Measurements from ENCODE around the gene SERPINA5. TPM values are rescaled to one million over a fixed set of nuclear protein-coding genes. Genes with fewer than 3 reads are reported as not detected.

Gene SERPINA5
- total and polyA plus RNA-seq, 2 donors (not counting 1 experiment from before 2014, with no cell fraction given), result not detected

DNA sequence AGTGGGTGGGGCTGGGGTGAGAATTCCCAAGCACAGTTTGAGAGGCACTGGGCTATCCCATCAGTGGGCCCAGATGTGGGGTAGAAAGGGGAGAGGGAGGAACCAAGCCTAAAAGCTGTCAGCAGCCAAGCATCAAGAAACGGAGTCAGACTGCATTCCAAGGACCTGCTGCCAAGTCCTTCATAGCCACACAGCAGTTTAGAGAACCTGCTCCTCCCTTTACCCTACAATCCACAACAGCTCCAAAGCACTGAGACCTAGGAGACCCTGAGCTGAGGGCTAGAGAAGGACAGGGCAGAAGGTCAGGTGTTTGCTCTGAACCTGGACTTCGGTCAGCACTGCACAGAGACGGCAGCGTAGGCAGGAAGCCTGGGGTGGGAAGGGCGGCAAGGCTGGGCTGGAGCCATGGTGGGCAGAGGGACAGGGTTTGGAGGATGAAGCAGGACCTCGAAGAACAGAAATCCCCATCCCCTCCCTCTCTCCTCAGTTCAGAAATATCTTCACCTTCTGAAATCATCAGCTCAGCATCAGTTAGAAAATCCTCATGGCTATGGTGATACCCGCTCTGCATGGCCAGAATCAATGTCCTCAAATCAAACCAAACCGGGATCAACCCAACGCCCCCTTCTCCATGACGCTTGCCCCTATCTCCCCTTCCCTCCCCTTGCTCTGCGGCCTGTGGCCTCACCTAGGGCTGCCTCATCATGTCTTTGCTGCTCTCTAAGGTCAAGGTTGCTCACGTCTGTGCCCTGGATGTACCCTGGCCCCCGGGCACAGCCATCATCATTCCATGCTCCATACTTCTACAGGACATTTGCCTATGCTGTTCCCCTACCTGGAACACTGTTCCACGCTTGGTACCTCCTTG, 32.9 kb upstream of the SERPINA5 start:
- Histone ChIP-seq H2AFZ (ENCODE audit: insufficient read depth, low read depth, low read length, poor library complexity, severe bottlenecking) (no peak overlapping the region), H3K27ac (ENCODE audit: low read length in 2 of 2) (no peak overlapping the region), H3K79me2 (ENCODE audit: control insufficient read depth, insufficient read depth, low read length) (no peaks in the 10 kb centered on the region), H3K9me3 (ENCODE audit: control extremely low read depth in 1 of 3, control insufficient read depth in 2 of 3, insufficient read depth in 1 of 3, low read length in 2 of 3) (peaks cover 0 to 28% (median 0%) of the 10 kb centered on the region in 3 donors), H3K4me2 (replicated peaks; ENCODE audit: low read depth, low read length, poor library complexity, severe bottlenecking) (no peak overlapping the region), H3K9ac (ENCODE audit: low read length) (no peak overlapping the region), H3K4me3 (ENCODE audit: control extremely low read depth in 1 of 5, extremely low read depth in 1 of 5, insufficient read depth in 1 of 5, low read depth in 2 of 5, low read length in 4 of 5) (no peak overlapping the region), H3K36me3 (replicated peaks in 1 of 2; ENCODE audit: control extremely low read depth in 1 of 2, control insufficient read depth in 1 of 2, extremely low read depth in 1 of 2, insufficient read depth in 2 of 2, low read length in 1 of 2) (no peaks in the 10 kb centered on the region), H4K20me1 (ENCODE audit: control insufficient read depth, insufficient read depth, low read length, poor library complexity, severe bottlenecking) (no peaks in the 10 kb centered on the region), H3K4me1 (ENCODE audit: control insufficient read depth in 2 of 2, insufficient read depth in 2 of 2, low read length in 2 of 2) (no peaks in the 10 kb centered on the region), H3K27me3 (replicated peaks in 1 of 4; ENCODE audit: control extremely low read depth in 1 of 4, control insufficient read depth in 3 of 4, insufficient read depth in 4 of 4, low read length in 3 of 4) (peaks cover 0 to 13% (median 0%) of the 10 kb centered on the region in 4 experiments)
- ChIA-PET POLR2A (no interaction called here), CTCF (interaction anchor here (1.0 to 2.8 kb wide), 7 partner anchors 9 to 123 kb away, joined by 3 to 25 read pairs (median 4); no protein-coding TSS in a partner anchor)
- Mint-ChIP-seq H3K27me3 (peaks cover 31% of the 10 kb centered on the region), H3K9me3 (ENCODE audit: insufficient read depth) (no peaks in the 10 kb centered on the region), H3K27ac (no peak overlapping the region), H3K4me1 (no peaks in the 10 kb centered on the region), H3K4me3 (no peak overlapping the region)
- intact Hi-C loops (cut with micrococcal nuclease), result no loop called here
- 88% methylated on average over 10 of the region's 14 CpGs for WGBS (ENCODE audit: insufficient coverage)
- no peak for TF ChIP-seq EZH2 (IDR thresholded peaks at IDR 0.05; ENCODE audit: borderline replicate concordance, insufficient read depth, low read depth, low read length, poor library complexity, severe bottlenecking)
- TF ChIP-seq, protein P1, sequence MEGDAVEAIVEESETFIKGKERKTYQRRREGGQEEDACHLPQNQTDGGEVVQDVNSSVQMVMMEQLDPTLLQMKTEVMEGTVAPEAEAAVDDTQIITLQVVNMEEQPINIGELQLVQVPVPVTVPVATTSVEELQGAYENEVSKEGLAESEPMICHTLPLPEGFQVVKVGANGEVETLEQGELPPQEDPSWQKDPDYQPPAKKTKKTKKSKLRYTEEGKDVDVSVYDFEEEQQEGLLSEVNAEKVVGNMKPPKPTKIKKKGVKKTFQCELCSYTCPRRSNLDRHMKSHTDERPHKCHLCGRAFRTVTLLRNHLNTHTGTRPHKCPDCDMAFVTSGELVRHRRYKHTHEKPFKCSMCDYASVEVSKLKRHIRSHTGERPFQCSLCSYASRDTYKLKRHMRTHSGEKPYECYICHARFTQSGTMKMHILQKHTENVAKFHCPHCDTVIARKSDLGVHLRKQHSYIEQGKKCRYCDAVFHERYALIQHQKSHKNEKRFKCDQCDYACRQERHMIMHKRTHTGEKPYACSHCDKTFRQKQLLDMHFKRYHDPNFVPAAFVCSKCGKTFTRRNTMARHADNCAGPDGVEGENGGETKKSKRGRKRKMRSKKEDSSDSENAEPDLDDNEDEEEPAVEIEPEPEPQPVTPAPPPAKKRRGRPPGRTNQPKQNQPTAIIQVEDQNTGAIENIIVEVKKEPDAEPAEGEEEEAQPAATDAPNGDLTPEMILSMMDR (IDR thresholded peaks at IDR 0.05), result no peak
- no peak for DNase-seq
- ATAC-seq (ENCODE audit: low read depth), result no peak
